Activated T-cell treated with anti-CD3 and anti-CD28 coated beads, Interleukin-2, amount 50 U/mL, for 1 hour (primary cell): ENCODE results near the gene COL4A2.

ENCODE experiments used
- DNase-seq: peaks from one replicate; pipeline ENCODE4 v3.0.0-alpha.2; 2020

The COL4A2 gene

DNA sequence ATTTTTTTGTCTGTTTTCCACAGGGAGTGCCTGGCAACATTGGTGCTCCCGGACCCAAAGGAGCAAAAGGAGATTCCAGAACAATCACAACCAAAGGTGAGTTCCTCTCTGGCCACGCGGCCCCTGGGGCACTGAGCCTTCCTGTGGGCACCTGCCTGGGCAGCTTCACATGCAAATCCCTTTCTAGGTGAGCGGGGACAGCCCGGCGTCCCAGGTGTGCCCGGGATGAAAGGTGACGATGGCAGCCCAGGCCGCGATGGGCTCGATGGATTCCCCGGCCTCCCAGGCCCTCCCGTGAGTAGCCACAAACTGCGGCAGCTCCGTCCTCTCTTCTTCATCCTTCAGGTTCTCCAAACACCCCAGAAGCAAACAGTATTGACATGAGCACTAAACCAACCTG is 155.0 kb downstream of the COL4A2 start:
- DNase-seq = no peak

DNA sequence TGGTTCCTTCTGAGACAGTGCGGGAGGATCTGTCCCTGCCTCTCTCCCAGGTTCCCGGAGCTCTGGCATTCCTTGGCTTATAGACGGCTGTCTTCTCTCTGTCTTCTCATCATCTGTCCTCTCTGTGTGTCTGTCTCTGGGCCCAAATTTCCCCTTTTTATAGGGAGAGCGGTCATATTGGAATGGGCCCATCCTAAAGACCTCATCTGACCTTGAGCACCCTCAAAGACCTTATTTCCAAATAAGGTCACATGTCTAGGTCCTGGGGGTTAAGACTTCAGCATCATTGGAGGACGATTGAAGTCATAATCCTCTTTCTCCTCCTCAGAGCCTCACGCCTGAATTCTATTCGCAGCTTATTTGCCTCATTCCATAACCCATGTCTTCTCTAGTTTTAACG is 156.1 kb downstream of the COL4A2 start:
- DNase-seq = no peak

DNA sequence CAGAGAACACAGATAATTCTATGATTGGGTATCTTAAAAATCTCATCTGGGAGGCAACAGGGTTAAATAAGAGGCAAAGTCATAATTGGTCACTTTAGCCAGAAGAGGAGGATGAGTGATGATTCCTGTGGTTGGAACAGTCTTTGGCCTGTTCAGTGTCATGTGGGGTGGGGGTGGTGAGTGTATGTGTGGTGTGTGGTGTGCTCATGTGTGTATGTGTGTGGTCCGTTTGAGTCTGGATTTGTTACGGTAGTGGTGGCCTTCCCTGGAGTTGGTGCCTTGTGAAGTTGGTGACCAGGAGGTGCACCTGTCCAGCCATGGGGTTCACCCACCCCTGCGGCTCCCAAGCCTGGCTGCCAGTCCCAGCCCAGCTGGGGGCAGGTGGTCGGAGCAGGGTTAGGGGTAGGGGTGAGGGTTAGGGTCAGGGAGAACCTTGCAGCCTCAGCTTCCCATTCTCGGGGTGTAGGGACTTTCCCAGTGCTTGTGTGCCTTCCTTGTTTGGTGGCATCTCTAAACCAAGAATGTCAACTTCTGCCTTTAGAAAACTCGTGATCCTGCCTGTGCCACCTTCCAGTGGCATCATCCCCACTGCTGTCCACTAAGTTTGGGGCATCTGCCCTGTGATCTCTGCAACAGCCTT is 156.9 kb downstream of the COL4A2 start:
- DNase-seq = no peak

DNA sequence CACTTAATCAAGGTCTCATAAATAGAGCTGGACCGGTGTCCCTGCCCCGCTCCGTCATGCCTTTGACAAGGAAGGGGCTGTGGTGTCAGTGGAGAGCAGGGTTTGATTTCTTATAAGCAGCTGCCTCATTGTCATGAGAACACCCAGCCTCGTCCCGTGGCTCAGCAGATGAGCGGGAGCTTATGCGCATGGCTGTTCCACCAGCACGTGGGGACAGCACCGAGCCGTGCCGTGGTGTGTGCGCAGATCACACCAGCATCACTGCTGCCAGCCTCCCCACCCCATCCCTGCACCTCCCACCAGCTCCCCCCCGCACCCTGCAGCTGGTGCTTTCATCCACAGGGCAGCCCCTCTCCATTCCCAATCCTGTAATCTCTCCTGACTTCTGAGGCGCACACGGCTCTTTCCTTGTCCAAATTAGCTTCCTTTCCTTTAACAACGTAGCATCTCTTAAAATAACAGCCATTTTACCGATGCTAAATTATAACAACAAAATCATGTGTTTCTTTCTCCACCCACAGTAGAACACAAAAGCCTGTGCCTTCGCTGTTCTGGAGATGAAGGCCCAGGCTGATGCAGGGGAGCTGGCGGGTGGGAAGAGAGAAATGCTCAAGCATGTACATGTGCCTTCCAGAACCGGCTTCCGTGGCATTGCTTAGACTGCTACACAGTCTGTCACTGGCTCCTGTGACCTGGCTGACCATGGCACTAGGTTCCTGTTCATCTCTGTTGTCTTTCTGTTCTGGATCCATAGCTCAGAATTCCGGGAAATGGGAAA is 157.7 kb downstream of the COL4A2 start:
- no peak for DNase-seq

GRCh38 chr13:110465696-110466095 is 158.6 kb downstream of the COL4A2 start:
- no peak for DNase-seq

GRCh38 chr13:110466266-110466915 is 159.3 kb downstream of the COL4A2 start:
- DNase-seq = no peak

DNA sequence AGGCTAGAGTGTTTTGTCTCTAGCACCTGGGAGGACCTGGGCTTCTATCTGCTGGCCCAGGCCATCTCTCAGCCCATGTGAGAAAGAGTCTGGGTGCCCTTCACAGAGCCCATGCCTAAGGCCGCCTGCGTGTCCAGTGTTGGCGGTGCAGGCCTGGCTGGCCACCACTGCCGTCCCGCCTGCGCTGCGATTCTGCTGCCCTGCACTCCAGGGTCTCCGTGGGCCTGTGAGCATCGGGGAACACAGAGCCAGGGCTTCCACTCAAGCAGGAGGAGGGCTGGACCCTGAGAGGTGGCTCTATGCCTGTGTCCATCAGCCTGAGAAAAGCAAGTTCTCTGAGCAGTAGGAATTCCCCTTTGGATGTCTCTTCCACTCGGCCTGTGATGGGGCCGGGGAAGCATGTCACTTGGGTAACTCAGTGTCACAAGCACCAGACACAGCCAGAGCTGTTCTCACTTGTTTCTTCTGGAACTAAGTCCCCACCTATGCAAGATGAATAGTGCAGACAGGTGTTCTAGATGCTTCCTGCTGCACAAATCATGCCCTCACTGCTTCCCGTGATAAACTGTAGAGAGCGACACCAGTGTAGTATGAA is 160.5 kb downstream of the COL4A2 start:
- no peak for DNase-seq

DNA sequence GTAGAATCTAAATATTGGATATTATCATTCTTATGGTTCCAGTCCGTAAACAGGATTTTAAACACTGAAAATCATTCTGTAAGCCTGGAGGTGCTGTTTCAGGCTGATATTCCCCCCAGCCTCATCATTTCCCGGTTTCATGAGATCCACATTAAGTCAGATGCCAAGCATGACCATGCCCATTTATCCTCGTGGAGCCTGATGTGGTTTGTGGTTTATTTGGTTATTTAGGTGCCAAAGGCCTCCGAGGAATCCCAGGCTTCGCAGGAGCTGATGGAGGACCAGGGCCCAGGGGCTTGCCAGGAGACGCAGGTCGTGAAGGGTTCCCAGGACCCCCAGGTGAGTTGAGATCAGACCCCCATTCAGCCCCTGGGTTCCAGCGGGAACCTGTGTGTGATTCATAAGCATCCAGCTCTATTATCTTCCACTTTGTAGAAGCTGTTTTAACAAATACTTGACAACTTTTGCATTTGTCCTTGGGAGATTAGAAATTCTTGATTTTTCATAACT is 162.0 kb downstream of the COL4A2 start:
- DNase-seq = no peak

- DNase-seq = no peak
Measured at GRCh38 chr13:110469597-110469996, 162.5 kb downstream of the COL4A2 start.

DNA sequence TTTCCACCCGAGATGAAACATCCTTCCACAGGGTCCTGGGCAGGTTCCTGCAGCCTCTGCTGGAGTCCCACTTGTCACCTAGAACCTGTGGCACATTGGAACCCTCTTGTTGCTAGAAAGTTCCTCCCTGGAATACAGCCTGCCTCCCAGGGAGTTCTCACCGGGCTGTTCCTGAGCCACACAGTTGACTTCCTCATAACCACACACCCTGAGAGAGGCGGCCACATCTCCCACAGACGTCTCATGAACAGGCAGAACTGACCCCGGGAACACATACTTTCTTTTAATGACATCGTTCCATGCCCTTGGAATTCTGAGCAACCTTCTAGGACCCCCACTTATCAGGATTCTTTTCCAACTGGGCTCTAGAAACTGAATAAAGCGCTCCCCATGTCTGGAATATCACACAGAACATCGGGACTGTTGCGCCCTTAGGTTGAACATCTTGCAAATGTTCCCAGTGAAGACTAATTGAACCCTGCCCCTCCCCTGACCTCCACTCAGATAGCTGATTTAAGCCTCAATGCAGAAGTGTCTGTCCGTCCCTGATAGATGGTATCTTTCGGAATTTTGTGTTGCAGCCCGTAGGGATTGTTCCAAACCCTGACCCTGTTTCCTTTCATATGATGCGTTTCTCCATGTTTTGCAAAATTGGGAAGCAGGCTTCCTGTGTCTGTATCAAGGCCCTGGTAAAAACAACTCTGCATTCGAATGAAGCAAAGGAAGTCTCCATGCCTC is 163.4 kb downstream of the COL4A2 start:
- DNase-seq = no peak

GRCh38 chr13:110471156-110471832 is 164.2 kb downstream of the COL4A2 start:
- no peak for DNase-seq

- no peak for DNase-seq
Measured at GRCh38 chr13:110471833-110472162, 164.7 kb downstream of the COL4A2 start.

DNA sequence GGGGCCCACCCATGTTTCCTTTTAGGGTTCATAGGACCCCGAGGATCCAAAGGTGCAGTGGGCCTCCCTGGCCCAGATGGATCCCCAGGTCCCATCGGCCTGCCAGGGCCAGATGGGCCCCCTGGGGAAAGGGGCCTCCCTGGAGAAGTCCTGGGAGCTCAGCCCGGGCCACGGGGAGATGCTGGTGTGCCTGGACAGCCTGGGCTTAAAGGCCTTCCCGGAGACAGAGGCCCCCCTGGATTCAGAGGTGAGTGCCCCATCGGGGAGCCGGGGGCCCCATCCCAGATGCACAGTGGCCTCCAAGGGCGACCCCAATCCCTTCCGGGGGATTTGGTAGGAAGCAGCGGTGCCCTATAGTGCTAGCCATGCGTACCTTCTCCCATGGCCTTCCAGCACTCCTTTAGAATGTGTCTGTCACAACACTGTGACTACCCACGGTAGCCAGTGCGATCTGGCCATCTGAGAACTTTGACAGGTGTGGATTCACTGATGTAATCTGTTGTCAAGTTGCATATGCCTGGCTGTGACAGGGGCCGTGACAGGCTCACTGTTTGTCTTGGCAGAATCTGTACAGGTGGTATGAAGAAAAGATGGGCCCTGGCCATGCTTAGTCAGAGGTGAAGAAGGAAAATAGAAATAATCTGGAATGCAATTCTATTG is 165.9 kb downstream of the COL4A2 start:
- DNase-seq = no peak

- DNase-seq = no peak
Measured at GRCh38 chr13:110474713-110475112, 167.6 kb downstream of the COL4A2 start.

- DNase-seq = no peak
Measured at GRCh38 chr13:110475117-110475516, 168.0 kb downstream of the COL4A2 start.

DNA sequence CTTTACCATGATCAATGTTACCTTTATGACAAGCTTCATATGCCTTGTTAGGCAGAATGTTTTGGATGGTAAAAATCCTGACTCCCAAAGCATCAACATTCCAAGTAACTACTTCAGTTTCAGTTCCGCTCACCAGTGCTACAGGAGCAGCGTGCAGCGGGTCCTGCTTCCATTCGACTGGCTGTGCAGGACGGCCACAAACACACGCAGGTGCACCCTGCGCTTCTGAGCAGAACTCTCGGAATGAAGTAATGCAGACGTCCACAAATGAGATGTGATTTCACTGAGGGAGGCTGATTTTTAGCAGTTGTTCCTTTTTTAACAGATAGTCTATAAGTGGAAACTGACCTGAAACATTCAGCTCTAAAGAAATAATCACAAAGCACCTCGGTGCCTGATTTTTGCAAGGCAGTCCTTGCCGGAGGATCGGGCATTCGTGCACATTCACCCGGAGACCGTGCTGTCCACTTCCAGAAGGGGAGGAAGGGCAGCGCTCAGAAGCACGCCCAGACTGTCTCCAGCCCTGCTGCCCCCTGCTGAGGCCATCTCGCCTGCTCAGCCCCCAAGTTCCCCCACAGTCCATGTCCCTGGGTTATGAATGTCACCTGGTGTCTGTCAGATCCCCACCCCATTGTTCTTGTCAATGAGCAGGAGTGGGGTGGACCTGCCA is 168.6 kb downstream of the COL4A2 start:
- no peak for DNase-seq

GRCh38 chr13:110476220-110476617 is 169.1 kb downstream of the COL4A2 start:
- no peak for DNase-seq

DNA sequence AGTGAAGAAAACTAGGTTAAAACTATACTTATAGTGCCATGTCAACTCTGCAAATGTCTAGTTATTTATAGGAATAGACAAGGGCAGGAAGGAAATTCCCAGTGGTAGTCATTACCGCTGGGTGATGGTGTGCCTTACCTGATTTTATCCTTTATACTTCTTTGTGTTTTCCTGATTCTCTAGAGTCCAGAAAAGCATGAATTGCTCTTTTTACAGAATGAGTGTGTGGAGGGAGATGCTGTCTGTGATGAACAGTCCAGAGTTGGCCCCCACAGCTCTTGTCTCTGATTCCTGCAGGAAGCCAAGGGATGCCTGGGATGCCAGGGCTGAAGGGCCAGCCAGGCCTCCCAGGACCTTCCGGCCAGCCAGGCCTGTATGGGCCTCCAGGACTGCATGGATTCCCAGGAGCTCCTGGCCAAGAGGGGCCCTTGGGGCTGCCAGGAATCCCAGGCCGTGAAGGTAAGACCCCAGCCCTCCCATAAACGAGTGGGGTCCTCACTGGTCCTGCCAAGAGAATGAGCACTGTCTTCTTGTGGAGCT is 170.7 kb downstream of the COL4A2 start:
- DNase-seq = no peak

DNA sequence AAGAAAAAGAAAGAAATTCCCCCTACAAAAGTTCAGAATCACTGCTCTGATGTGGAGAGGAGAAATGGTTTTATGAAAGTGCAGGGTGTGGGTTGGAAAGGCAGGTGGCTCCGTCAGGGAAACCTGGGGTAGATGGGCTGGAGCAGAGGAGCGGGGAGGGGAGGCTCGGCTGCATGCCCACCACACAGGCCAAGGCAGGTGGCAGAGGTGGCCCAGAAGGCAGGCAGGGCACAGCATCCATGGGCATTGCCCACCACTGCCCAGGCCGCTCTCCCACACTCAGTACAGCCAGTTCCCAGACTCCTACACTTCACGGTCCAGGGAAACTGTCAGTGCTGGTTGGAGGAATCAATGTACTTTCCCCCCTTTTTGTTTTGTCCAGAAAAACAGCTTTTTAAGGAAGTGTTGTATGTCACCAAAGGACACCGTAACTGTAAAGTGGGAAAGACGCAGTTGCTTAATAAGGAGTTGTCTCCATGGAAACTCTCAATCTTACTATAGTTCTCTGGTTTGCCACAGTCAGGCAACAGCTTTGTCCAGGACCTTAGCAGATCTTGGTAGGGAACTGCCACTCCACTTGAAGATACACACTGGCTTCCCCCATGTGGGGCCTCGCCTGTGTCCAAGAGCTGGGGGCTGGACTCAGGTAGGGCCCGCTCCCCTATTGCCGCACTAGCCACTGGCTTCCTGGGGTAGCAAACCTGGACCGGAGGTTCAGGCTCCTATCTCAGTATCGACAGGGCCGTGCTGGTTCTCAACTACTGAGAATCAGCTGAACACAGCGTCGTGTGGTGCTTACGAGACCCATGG is 171.5 kb downstream of the COL4A2 start:
- no peak for DNase-seq

- no peak for DNase-seq
Measured at GRCh38 chr13:110479215-110479545, 172.1 kb downstream of the COL4A2 start.
